GM18505 (cell line): ENCODE data around the gene ARPP21.

Experiments
- ATAC-seq: cut with Tn5 transposase; IDR thresholded peaks from one replicate; pipeline ENCODE4 v1.9.1; 2021; ENCODE audit not compliant: unreplicated experiment
- POLR2A ChIP-seq: IDR thresholded peaks from 4 replicates; pipeline ENCODE4 v1.6.1; 2011; ENCODE audit warnings: borderline replicate concordance; ENCODE audit not compliant: insufficient read depth, insufficient read length; ENCODE audit errors: extremely low read depth

ARPP21 gene

DNA sequence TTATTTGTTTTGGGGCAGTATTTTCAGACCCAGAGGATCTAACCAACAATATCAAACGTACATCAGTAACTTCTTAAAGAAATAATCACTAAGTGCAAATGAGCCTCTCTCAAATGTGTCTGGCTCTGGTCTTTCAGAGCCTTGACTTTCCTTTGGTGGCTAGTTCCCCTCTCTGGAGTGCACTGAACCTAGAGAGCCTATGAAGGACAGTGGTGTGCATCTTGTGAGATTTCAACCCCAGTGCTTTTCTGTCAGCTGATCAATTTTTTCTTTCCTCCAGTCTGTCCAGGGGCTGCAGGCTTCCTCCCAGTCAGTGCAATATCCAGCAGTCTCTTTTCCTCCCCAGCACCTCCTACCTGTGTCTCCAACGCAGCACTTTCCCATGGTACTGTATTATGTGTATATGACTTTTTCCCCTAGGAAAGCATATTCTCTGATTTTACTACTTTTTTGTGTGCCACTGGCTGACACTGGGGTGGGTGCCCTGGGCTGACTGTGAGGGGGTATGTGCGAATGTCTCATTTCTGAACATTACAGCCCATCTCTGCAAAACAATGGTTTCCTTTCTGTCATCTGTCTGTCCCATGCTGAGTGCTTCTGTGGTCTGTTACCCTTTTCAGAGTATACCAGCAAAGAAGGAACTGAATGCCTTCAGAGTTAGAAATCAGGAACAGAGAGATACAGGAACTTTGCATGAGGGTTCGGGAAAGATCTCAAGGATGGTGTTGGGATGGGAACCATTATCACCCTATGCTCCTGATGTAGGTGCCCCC is 98.8 kb downstream of the ARPP21 start:
- ATAC-seq: no peak
- TF ChIP-seq POLR2A: no peak

DNA sequence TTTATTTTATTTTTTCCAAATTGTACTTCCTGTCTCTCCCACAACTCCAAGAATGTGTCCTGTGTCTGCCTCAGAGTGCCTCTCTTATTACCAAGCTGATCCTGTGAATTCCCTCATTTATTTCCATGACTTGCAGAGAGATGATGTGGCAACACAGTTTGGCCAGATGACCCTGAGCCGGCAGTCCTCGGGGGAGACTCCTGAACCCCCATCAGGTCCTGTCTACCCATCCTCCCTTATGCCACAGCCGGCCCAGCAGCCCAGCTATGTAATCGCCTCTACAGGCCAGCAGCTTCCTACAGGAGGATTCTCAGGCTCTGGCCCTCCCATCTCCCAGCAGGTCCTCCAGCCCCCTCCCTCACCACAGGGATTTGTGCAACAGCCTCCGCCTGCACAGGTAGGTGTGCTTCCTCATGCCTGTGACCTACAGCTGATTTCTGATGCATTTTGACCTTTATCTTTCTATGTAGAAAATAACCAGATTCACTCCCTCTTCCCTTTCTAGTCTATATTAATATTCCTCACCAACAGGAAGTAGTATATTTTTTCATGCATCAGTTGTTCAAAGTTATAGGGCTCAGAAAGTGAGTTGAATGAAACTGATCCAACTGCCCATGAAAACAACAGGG is 100.0 kb downstream of the ARPP21 start:
- no peak for TF ChIP-seq POLR2A
- ATAC-seq: no peak

DNA sequence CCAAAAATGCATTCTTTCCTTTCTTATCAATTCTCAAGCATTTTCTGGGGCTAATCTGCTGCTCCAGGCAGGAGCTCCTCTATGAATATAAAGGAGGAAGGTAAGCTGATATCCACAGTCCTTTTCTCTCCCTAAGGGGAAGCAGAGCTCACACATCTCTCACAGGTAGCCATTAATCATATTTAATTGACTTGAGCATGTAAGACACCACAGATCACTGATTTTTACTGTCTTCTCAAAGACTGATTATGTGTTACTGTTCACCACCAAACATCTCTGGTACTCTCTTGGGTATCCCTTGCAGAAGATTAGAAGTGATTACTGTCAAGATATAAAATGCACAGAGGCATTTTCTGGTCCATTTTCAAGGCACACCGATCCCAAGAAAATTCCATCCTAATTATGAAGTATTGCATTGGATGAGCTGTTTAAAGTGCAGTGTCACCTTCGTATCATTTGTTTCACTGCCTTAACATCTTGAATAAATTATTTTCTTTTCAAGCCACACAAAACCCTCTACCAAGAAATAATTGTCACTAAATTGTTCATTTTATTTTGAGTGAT is 100.7 kb downstream of the ARPP21 start:
- TF ChIP-seq POLR2A: no peak
- ATAC-seq: no peak

DNA sequence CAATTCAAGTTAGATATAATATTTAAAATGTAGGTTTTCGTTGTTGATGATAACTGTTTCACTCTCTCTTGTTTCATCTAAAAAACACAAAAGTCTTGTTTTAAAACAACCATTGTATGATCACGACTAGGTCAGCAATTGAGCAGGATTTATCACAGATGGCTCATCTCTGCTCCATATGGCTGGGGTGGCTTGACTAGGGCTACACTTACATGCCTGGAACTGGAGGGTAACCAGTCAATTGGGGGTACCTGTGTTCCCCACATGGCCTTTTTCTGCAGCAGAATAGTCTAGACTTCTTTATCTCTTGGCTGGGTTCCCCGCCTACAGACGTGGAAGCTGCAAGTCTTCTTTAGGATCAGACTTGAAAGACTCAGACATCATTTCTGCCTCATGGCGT is 103.9 kb downstream of the ARPP21 start:
- TF ChIP-seq POLR2A: no peak
- ATAC-seq: no peak

DNA sequence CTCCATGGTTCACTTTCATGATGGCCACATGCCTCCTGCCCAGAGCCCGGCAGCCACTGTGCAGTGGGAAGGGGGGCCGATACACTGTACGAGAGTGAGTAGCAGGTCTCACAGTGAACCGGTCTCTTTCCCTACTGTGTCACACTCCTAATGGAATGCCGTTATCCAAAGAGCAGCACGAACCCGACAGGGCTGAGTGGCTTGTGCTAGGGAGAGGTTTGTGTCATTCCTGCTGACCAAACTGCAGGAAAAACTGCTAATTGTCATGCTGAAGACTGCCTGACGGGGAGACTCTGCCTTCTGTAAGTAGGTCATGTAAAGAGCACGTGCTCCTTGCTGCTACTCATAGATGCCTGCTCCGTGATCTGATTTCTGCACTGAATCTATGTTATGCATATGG is 105.1 kb downstream of the ARPP21 start:
- no peak for TF ChIP-seq POLR2A

DNA sequence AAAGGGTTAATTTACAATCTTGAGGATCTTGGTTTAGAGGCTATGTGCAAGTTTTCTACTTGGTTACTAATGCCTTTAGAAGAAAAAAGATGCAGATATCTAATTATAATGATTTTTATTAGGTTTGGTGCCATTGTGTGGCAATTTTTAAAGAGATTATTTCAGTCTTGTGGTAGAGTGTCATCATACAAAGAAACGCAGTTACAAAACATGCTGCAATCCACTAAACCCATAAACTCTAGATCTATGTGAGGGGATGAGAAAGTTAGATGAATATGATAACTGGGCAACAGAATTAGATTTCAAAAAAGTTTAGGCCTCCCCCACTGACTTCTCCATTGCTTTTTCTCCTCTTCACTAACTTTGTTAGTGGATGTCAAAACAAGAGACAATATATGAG is 106.0 kb downstream of the ARPP21 start:
- no peak for ATAC-seq
- TF ChIP-seq POLR2A: no peak

More for the DNA sequence above, 105.1 kb downstream of the ARPP21 start:
- ATAC-seq: no peak

DNA sequence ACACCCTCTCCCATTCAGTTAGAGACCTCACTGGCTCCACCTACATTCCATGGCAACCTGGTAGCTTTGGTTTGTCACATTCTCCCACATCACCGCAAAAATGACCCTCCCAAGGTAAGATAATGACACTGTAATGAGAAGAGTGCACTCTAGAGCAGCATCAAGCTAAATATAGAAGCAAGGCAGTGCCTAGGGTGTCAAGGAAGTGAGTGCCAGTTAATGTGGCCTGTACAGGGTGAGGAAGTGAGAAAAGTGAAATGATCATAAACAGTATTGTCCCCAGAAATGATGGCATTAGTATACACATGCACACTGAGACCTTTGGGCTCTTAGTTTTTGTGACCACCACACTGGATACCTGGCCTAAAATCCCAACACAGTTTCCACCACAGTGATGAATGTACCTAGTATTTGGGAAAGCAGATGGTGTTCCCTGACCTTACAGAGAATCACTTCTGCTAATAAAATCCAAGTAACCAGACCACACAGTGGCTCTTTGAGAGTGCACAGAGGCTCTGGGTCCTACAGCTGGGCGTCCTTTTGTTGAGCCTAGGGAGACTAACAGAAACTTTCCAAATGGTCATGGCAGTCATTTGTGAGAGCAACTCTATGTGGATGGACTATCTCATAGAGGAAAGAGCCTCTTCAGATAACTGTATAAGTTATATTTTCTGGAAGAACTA is 106.6 kb downstream of the ARPP21 start:
- no peak for ATAC-seq

DNA sequence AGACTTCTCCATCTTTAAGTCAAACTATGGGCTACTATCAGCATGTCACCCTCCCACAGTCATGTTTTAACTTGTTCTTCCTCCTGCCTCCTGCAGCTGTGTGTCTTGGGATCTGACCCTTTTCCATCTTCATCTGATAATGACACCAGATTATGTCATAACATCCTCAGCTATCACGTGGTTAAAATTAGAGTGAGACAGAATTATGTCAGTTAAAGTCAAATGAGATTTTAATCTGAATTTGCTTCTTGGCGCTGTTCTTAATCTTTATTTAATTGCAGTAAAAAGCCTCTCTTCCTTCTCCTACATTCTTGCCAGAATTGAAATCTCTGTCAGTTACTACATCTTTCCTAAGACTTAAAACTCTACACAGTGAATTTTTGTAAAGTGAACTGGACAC is 107.2 kb downstream of the ARPP21 start:
- TF ChIP-seq POLR2A: no peak
- ATAC-seq: no peak

More for the DNA sequence above, 106.6 kb downstream of the ARPP21 start:
- TF ChIP-seq POLR2A: no peak

DNA sequence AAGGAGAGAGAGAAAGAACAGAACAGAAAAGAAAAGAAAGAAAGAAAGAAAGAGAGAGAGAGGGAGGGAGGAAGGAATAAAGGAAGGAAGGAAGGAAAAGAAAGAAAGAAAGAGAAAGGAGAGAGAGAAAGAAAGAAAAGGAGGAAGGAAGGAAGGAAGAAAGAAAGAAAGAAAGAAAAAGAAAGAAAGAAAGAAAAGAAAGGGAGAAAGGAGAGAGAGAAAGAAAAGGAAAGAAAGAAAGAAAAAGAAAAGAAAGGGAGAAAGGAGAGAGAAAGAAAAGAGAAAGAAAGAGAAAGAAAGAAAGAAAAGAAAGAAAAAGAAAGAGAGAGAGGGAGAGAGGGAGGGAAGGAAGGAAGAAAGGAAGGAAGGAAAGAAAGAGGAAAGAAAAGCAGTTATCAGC is 108.8 kb downstream of the ARPP21 start:
- TF ChIP-seq POLR2A: no peak
- no peak for ATAC-seq

DNA sequence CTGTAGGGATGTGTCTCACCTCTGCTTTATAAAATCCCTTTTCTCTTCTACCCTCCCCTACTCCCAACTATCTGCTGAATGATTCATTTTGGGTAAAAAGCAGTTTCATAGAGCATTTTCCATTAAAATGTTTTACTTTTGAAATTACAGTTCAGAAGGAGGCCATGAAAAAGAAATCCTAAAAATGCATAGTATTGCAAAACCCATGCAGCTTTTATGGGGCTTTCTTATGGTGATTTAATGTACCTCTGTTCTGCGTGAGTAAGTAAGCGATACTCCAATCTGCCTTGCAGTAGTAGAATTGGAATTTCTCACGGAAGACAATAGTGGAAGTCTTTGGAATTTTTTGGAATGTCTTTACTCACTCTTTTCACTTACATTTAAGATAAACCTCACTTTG is 111.9 kb downstream of the ARPP21 start:
- no peak for ATAC-seq
- TF ChIP-seq POLR2A: no peak

DNA sequence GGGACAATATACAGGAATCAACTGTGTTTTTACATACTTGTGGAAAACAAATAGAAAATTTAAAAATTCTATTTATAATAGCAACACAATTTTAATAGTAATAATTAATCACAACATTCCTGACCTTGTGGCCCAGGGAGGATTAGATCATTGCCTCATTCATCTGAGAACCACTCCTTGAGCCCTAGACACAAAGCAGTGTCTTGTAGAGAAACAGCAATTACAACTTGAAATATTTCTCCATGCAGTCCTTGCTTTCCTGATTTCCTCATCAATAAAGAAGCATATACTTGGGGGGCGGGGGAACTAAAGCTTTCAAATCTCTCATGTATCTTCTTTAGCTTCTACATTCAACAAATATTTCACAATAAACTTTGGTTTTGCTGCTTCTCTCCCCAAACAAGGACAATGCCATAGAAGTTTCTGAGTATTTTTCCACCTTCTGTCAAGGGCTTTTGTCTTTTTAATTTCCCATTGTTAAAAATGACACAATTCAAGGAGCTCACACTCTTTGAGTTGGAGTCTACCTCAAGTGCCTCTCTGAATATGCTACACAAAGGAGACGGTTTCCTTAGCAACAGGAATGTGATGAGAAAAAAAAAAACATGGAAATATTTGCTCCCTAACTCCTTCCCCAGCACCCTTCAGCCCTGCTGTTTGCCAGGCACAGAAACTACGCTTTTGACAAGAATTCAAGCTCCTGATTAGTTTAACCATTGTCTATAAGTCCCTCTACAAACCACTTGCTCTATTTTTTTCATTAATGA is 118.8 kb downstream of the ARPP21 start:
- no peak for ATAC-seq
- no peak for TF ChIP-seq POLR2A

DNA sequence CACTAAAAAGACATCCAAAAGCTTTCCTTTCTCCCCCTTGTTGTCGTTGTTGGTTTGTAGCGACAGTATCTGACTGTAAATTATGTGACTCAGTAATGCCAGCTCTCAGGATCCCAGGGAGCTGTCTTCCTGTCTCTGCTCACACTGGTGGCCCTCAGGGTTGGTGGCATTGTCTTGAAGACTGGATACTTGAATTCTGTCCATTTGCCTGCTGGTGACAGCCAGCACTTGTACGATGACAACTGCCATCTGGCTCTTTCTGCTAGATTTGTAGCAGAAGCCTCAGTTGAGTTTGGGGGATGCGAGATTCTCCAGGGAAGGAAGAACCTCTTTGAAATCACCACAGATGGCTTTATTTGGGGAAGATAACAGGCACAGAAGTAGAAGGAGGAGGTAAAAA is 120.8 kb downstream of the ARPP21 start:
- TF ChIP-seq POLR2A: no peak
- ATAC-seq: no peak

DNA sequence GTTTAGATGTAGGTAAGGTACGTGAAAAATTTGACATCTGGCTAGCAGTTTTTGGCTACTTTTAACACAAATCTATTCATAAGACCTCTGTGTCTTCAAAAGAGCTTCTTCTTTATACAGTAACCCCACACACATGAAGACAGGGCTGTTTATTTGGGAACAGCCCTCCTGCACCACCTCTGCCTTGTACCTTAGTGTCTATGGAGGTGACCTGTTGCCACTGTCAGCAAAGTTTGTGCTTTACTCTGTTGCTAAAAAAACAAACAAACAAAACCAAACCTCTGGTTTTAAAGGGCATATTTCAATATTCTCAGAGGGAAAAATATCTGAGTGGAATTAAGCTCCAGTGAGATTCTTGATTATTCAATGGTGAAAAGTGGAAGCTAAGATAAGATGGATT is 122.0 kb downstream of the ARPP21 start:
- no peak for ATAC-seq
- TF ChIP-seq POLR2A: no peak

DNA sequence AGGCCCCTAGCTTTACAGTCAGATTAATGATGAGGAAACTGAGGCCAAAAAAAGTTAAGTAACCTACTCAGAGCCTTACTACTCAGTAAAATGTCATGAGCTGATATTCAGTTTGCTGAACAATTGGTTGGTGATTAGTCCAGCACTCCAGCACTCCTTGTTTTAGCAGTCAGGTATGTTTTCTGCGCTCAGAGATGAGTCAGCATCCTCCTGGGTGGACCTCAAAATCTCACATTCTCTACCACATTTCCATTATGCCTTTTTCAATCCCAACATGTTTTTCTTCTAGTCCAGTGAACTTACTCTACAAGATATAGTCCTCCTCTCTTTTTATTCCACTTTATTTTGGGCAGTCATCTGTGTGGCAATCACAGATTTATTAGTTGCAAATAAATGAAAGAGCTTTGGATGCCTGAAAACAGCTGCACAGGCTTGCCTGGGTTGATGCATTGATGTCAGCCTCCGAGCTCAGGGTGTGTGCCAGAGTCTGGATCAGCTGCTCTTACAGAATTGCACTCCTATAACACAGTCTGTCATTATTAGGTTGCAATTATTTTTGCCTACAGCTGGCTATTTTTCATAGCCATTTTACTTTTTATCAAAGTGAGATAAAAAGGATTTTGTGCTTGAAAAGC is 133.2 kb downstream of the ARPP21 start:
- TF ChIP-seq POLR2A: no peak
- no peak for ATAC-seq
